ENCODE results near the gene HNRNPL. TPM values are rescaled to one million over a fixed set of nuclear protein-coding genes. Genes with fewer than 3 reads are reported as not detected.

Gene HNRNPL
- total RNA-seq, 1 experiment from 2014 or later, result 749 TPM

GRCh38 chr19:38870612-38871011 lies 20.8 kb upstream of the HNRNPL start:
- Histone ChIP-seq H3K4me1 (ENCODE audit: control insufficient read depth, insufficient read depth, low read length) (no peaks in the 10 kb centered on the region), H3K27me3 (ENCODE audit: control insufficient read depth, insufficient read depth, low read length) (no peaks in the 10 kb centered on the region), H3K4me3 (ENCODE audit: low read depth in 2 of 2, low read length in 2 of 2) (no peak overlapping the region), H3K9me3 (ENCODE audit: control insufficient read depth, insufficient read depth, low read depth, low read length) (no peaks in the 10 kb centered on the region), H3K36me3 (ENCODE audit: control insufficient read depth, insufficient read depth, low read length) (no peaks in the 10 kb centered on the region), H3K27ac (ENCODE audit: low read length) (no peak overlapping the region)
- DNase-seq (ENCODE audit: low read depth, low spot score) (no peak), ATAC-seq (no peak)
- in situ Hi-C loops (cut with HindIII; ENCODE audit: low pct_unique_long_range_greater_than_20kb, low sequenced_read_pairs), result no loop called here
- intact Hi-C loops (cut with micrococcal nuclease; ENCODE audit: unreplicated experiment), result no loop called here
- no TSS peak for BruUV-seq (replicated peaks)
- ChIA-PET CTCF (interaction anchor here (0.5 to 1.5 kb wide), 3 partner anchors 14 to 17 kb away, joined by 3 to 7 read pairs (median 3); no protein-coding TSS in a partner anchor), POLR2A (interaction anchor here (0.5 kb wide), 1 partner anchor 35 kb away, joined by 3 read pairs; no protein-coding TSS in a partner anchor)
- no peak for TF ChIP-seq SIN3A (IDR thresholded peaks at IDR 0.05; ENCODE audit: borderline replicate concordance, insufficient read depth, low read depth, low read length)
- TF ChIP-seq, protein P1, sequence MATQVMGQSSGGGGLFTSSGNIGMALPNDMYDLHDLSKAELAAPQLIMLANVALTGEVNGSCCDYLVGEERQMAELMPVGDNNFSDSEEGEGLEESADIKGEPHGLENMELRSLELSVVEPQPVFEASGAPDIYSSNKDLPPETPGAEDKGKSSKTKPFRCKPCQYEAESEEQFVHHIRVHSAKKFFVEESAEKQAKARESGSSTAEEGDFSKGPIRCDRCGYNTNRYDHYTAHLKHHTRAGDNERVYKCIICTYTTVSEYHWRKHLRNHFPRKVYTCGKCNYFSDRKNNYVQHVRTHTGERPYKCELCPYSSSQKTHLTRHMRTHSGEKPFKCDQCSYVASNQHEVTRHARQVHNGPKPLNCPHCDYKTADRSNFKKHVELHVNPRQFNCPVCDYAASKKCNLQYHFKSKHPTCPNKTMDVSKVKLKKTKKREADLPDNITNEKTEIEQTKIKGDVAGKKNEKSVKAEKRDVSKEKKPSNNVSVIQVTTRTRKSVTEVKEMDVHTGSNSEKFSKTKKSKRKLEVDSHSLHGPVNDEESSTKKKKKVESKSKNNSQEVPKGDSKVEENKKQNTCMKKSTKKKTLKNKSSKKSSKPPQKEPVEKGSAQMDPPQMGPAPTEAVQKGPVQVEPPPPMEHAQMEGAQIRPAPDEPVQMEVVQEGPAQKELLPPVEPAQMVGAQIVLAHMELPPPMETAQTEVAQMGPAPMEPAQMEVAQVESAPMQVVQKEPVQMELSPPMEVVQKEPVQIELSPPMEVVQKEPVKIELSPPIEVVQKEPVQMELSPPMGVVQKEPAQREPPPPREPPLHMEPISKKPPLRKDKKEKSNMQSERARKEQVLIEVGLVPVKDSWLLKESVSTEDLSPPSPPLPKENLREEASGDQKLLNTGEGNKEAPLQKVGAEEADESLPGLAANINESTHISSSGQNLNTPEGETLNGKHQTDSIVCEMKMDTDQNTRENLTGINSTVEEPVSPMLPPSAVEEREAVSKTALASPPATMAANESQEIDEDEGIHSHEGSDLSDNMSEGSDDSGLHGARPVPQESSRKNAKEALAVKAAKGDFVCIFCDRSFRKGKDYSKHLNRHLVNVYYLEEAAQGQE (IDR thresholded peaks at IDR 0.05; ENCODE audit: insufficient read depth in 1 of 2, low read depth in 2 of 2, low read length in 1 of 2), result peak in 1 of 2 experiments; percentile 29; a peak in 1 of 4 replicates

DNA sequence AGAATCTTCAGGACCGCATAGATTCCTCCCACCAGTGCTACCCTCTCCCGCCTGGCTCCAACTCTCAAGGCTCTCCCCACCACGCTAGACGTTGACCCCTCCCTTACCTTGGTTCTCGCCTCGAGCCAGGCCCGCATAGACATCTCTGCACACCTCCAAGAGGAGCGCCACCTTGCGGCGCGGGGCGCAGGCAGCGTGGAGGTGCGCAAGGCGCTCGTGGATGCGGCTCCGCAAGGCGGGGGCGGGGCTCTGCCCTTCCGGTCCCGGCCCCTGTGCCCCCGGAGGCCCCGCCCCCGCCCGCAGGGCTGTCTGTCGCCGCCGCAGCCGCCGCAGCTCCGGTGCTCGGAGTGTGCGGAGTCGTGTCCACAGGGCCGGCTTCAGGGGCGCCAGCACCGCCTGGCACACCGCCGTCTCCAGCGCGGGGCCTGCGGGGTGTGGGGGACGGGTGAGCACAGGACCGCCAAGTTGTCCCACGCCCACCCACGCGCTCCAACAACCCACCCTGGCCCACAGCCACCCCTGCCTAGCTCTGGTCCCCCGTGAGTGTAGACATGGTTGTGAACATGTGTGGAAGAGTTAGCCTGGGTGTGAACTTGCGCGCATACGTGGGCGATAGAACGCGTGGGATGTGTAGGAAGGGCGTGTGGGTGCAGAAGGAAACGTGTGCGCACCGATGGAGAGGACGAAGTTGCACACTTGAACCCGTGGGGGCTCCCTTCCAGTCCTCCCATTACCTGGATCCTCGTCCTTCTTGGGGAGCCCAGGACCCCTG lies 20.2 kb upstream of the HNRNPL start:
- H3K27ac ChIP-seq (ENCODE audit: low read length), result no peak overlapping the region
- no peak overlapping the region for H3K4me3 ChIP-seq (ENCODE audit: low read depth in 2 of 2, low read length in 2 of 2)
- no peaks in the 10 kb centered on the region for H3K9me3 ChIP-seq (ENCODE audit: control insufficient read depth, insufficient read depth, low read depth, low read length)
- no peaks in the 10 kb centered on the region for H3K36me3 ChIP-seq (ENCODE audit: control insufficient read depth, insufficient read depth, low read length)
- ChIA-PET CTCF (interaction anchor here (0.5 to 0.8 kb wide), 2 partner anchors 13 to 16 kb away, joined by 3 read pairs; no protein-coding TSS in a partner anchor), POLR2A (no interaction called here)
- in situ Hi-C loops (cut with HindIII; ENCODE audit: low pct_unique_long_range_greater_than_20kb, low sequenced_read_pairs) (no loop called here), intact Hi-C loops (cut with micrococcal nuclease; ENCODE audit: unreplicated experiment) (no loop called here)
- DNase-seq (ENCODE audit: low read depth, low spot score) (no peak), ATAC-seq (peak; percentile 44)
- H3K4me1 ChIP-seq (ENCODE audit: control insufficient read depth, insufficient read depth, low read length), result no peaks in the 10 kb centered on the region
- no TSS peak for BruUV-seq (replicated peaks)
- no peaks in the 10 kb centered on the region for H3K27me3 ChIP-seq (ENCODE audit: control insufficient read depth, insufficient read depth, low read length)
- TF ChIP-seq TCF7L2 (IDR thresholded peaks at IDR 0.05; ENCODE audit: low read depth, low read length) (no peak), SIN3A (IDR thresholded peaks at IDR 0.05; ENCODE audit: borderline replicate concordance, insufficient read depth, low read depth, low read length) (no peak), CTCF (IDR thresholded peaks at IDR 0.05) (no peak), POLR2AphosphoS5 (IDR thresholded peaks at IDR 0.05; ENCODE audit: low read depth, low read length) (no peak)
- TF ChIP-seq, protein P1 (IDR thresholded peaks at IDR 0.05; ENCODE audit: insufficient read depth in 1 of 2, low read depth in 2 of 2, low read length in 1 of 2), result no peak

Measured in Panc1 (cell line).